ENCODE measurements around the gene HSPA9. TPM values are rescaled to one million over a fixed set of nuclear protein-coding genes. Genes with fewer than 3 reads are reported as not detected.

The HSPA9 gene
- total RNA-seq, 1 donor from 2014 or later: 247 TPM

- no peak for DNase-seq (ENCODE audit: low read depth, low spot score)
- no peaks in the 10 kb centered on the region for H3K9me3 Mint-ChIP-seq
- H3K36me3 Mint-ChIP-seq (ENCODE audit: low read depth): no peaks in the 10 kb centered on the region
- H3K4me3 Mint-ChIP-seq: no peak overlapping the region
- H3K27ac Mint-ChIP-seq (ENCODE audit: unreplicated experiment): no peak overlapping the region
- H3K27me3 Mint-ChIP-seq (ENCODE audit: low read depth): no peaks in the 10 kb centered on the region
- TF ChIP-seq, protein P1, sequence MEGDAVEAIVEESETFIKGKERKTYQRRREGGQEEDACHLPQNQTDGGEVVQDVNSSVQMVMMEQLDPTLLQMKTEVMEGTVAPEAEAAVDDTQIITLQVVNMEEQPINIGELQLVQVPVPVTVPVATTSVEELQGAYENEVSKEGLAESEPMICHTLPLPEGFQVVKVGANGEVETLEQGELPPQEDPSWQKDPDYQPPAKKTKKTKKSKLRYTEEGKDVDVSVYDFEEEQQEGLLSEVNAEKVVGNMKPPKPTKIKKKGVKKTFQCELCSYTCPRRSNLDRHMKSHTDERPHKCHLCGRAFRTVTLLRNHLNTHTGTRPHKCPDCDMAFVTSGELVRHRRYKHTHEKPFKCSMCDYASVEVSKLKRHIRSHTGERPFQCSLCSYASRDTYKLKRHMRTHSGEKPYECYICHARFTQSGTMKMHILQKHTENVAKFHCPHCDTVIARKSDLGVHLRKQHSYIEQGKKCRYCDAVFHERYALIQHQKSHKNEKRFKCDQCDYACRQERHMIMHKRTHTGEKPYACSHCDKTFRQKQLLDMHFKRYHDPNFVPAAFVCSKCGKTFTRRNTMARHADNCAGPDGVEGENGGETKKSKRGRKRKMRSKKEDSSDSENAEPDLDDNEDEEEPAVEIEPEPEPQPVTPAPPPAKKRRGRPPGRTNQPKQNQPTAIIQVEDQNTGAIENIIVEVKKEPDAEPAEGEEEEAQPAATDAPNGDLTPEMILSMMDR (conservative IDR thresholded peaks at IDR 0.05): no peak
- peaks cover 26% of the 10 kb centered on the region for H3K4me1 Mint-ChIP-seq
Observed at GRCh38 chr5:138600446-138600845, 25.2 kb upstream of the HSPA9 start.

DNA sequence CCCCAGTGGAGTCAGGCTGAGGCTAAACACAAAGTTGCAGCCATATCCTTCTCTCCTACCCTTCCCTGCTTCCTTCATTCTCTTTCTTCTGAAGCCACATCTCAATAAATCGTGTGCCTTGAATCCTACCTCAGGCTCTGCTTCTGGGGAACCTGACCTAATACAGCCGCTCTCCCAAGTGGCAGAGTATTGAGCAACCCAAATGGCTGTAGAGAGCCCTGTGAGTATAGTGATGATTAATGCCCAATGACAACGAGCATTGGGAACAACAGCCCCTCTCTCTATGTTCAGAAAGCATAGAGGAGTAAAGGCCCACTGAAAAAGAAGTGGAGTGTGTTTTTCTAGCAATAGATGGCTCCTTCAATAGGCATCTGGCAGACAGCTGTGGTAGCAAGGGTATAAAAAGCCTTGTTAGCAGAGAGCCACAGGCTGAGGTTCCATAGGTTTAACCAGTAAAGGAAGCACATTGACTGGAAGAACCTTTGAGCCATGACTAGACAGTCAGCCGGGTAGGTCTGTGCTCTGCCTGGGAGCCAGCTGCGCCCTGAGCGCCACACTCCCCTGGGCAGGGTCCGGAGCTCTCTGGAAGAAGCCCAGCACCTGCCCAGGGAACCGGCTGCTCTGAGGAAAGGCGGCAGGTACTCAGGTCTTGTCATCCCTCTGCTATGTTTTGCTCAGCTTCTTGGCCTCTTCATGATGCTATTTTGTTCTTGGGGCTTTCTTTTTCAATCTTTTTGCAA lies 22.6 kb upstream of the HSPA9 start:
- no peaks in the 10 kb centered on the region for H3K36me3 Mint-ChIP-seq (ENCODE audit: low read depth)
- H3K27ac Mint-ChIP-seq (ENCODE audit: unreplicated experiment): no peak overlapping the region
- H3K9me3 Mint-ChIP-seq: no peaks in the 10 kb centered on the region
- DNase-seq (ENCODE audit: low read depth, low spot score): no peak
- no peak overlapping the region for H3K4me3 Mint-ChIP-seq
- TF ChIP-seq, protein P1 (conservative IDR thresholded peaks at IDR 0.05): no peak
- H3K4me1 Mint-ChIP-seq: peaks cover 35% of the 10 kb centered on the region
- no peaks in the 10 kb centered on the region for H3K27me3 Mint-ChIP-seq (ENCODE audit: low read depth)

- peaks cover 30% of the 10 kb centered on the region for H3K4me1 Mint-ChIP-seq
- H3K27ac Mint-ChIP-seq (ENCODE audit: unreplicated experiment): no peak overlapping the region
Observed at GRCh38 chr5:138596105-138596881, 21.1 kb upstream of the HSPA9 start.

GRCh38 chr5:138595180-138595795 lies 20.1 kb upstream of the HSPA9 start:
- peaks cover 28% of the 10 kb centered on the region for H3K4me1 Mint-ChIP-seq
- H3K4me3 Mint-ChIP-seq: no peak overlapping the region
- H3K27me3 Mint-ChIP-seq (ENCODE audit: low read depth): no peaks in the 10 kb centered on the region
- no peak overlapping the region for H3K27ac Mint-ChIP-seq (ENCODE audit: unreplicated experiment)
- DNase-seq (ENCODE audit: low read depth, low spot score): no peak
- TF ChIP-seq, protein P1 (conservative IDR thresholded peaks at IDR 0.05): no peak
- H3K9me3 Mint-ChIP-seq: no peaks in the 10 kb centered on the region
- H3K36me3 Mint-ChIP-seq (ENCODE audit: low read depth): no peaks in the 10 kb centered on the region

More at GRCh38 chr5:138596105-138596881, 21.1 kb upstream of the HSPA9 start:
- no peak overlapping the region for H3K4me3 Mint-ChIP-seq
- no peaks in the 10 kb centered on the region for H3K36me3 Mint-ChIP-seq (ENCODE audit: low read depth)
- TF ChIP-seq, protein P1 (conservative IDR thresholded peaks at IDR 0.05): no peak
- no peak for DNase-seq (ENCODE audit: low read depth, low spot score)
- no peaks in the 10 kb centered on the region for H3K9me3 Mint-ChIP-seq
- H3K27me3 Mint-ChIP-seq (ENCODE audit: low read depth): no peaks in the 10 kb centered on the region

- Mint-ChIP-seq H3K27me3 (ENCODE audit: low read depth) (no peaks in the 10 kb centered on the region), H3K4me3 (no peak overlapping the region), H3K36me3 (ENCODE audit: low read depth) (no peaks in the 10 kb centered on the region), H3K27ac (ENCODE audit: unreplicated experiment) (no peak overlapping the region), H3K4me1 (peaks cover 28% of the 10 kb centered on the region), H3K9me3 (no peaks in the 10 kb centered on the region)
- no peak for DNase-seq (ENCODE audit: low read depth, low spot score)
- TF ChIP-seq, protein P1 (conservative IDR thresholded peaks at IDR 0.05): peak; percentile 56
Observed at GRCh38 chr5:138594305-138595058, 19.3 kb upstream of the HSPA9 start.
